ENCODE data around the gene TPST1. TPM values are rescaled to one million over a fixed set of nuclear protein-coding genes. Genes with fewer than 3 reads are reported as not detected.

TPST1 gene
- polyA plus RNA-seq, 1 donor (not counting 4 experiments of a cell fraction or from before 2014, with no cell fraction given), result 48.5 TPM

DNA sequence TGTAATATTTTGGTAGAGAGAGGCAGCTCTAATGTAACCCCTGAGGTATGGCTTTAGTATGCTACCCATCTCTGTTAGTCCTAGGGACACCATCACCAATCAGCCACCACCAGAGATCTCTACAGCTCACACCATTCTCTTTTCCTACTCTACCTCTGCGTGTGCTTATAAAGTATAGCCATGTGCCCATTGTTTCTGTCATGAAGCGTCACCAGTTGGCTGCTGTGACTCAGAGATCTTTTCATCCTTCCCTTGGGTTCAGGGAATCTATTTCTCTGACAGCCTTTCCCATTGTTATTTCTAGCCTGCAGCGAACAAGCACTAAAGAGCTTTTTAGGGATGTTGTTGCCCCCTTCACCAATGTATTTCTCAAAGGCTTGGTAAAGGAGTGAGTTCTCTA, 103.3 kb downstream of the TPST1 start:
- H3K27ac ChIP-seq (ENCODE audit: control insufficient read depth, insufficient read depth, low read length), result no peak overlapping the region
- H3K79me2 ChIP-seq (ENCODE audit: control insufficient read depth, insufficient read depth, low read length), result no peaks in the 10 kb centered on the region
- H3K27me3 ChIP-seq (ENCODE audit: control insufficient read depth, extremely low read depth, insufficient read depth, low read length), result no peaks in the 10 kb centered on the region
- TF ChIP-seq CTCF (optimal IDR thresholded peaks at IDR 0.05 in 1 of 3, IDR thresholded peaks at IDR 0.05 in 1 of 3, conservative IDR thresholded peaks at IDR 0.05 in 1 of 3; ENCODE audit: extremely low read depth in 1 of 3, insufficient read depth in 2 of 3, low read length in 3 of 3) (no peak), EZH2 (IDR thresholded peaks at IDR 0.05; ENCODE audit: low read length) (no peak)
- H3K9me1 ChIP-seq (ENCODE audit: control insufficient read depth, extremely low read depth, insufficient read depth, low read length), result no peaks in the 10 kb centered on the region
- no peaks in the 10 kb centered on the region for H4K20me1 ChIP-seq (ENCODE audit: control insufficient read depth, extremely low read depth, insufficient read depth, low read length)
- no peak for DNase-seq (ENCODE audit: low read depth, low spot score)
- no peaks in the 10 kb centered on the region for H3K36me3 ChIP-seq (ENCODE audit: control insufficient read depth in 2 of 2, extremely low read depth in 1 of 2, insufficient read depth in 2 of 2, low read length in 2 of 2)
- H3K4me3 ChIP-seq (ENCODE audit: control insufficient read depth in 2 of 3, extremely low read depth in 1 of 3, insufficient read depth in 2 of 3, low read depth in 1 of 3, low read length in 3 of 3), result no peak overlapping the region
- no peak overlapping the region for H3K4me2 ChIP-seq (ENCODE audit: control insufficient read depth, extremely low read depth, insufficient read depth, low read depth, low read length)
- H3K9me3 ChIP-seq (ENCODE audit: control insufficient read depth, low read depth, low read length), result no peaks in the 10 kb centered on the region
- no peak for FAIRE-seq
- no peak overlapping the region for H2AFZ ChIP-seq (ENCODE audit: control insufficient read depth, low read length)
- dilution Hi-C loops (cut with MboI; ENCODE audit: extremely low pct_ligation_motif_present, low sequenced_read_pairs), result no loop called here
- H3K4me1 ChIP-seq (ENCODE audit: control insufficient read depth, extremely low read depth, insufficient read depth, low read length), result peaks cover 23% of the 10 kb centered on the region
- H3K9ac ChIP-seq (ENCODE audit: control insufficient read depth, extremely low read depth, insufficient read depth, low read length), result no peak overlapping the region

DNA sequence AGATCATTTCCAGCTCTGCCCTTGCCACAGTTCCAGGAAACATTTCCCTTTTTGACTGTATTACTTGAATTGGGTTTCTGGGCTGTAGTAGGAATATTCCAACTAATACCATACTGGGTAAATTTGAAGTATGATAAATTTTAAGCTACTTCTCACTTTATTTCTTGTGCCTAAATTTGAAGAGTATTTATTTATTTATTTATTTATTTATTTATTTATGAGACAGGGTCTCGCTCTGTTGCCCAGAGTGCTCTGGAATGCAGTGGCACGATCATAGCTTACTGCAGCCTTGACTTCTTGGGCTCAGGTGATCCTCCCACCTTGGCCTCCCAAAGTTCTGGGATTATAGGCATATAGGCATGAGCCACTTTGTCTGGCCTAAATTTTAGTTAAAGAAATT, 105.5 kb downstream of the TPST1 start:
- H4K20me1 ChIP-seq (ENCODE audit: control insufficient read depth, extremely low read depth, insufficient read depth, low read length), result no peaks in the 10 kb centered on the region
- no peaks in the 10 kb centered on the region for H3K79me2 ChIP-seq (ENCODE audit: control insufficient read depth, insufficient read depth, low read length)
- no peaks in the 10 kb centered on the region for H3K9me3 ChIP-seq (ENCODE audit: control insufficient read depth, low read depth, low read length)
- H2AFZ ChIP-seq (ENCODE audit: control insufficient read depth, low read length), result no peak overlapping the region
- no peak overlapping the region for H3K4me2 ChIP-seq (ENCODE audit: control insufficient read depth, extremely low read depth, insufficient read depth, low read depth, low read length)
- H3K36me3 ChIP-seq (ENCODE audit: control insufficient read depth in 2 of 2, extremely low read depth in 1 of 2, insufficient read depth in 2 of 2, low read length in 2 of 2), result no peaks in the 10 kb centered on the region
- no peaks in the 10 kb centered on the region for H3K27me3 ChIP-seq (ENCODE audit: control insufficient read depth, extremely low read depth, insufficient read depth, low read length)
- DNase-seq (ENCODE audit: low read depth, low spot score) (no peak), FAIRE-seq (no peak)
- H3K4me1 ChIP-seq (ENCODE audit: control insufficient read depth, extremely low read depth, insufficient read depth, low read length), result peaks cover 8% of the 10 kb centered on the region
- H3K9me1 ChIP-seq (ENCODE audit: control insufficient read depth, extremely low read depth, insufficient read depth, low read length), result no peaks in the 10 kb centered on the region
- H3K4me3 ChIP-seq (ENCODE audit: control insufficient read depth in 2 of 3, extremely low read depth in 1 of 3, insufficient read depth in 2 of 3, low read depth in 1 of 3, low read length in 3 of 3), result no peak overlapping the region
- H3K27ac ChIP-seq (ENCODE audit: control insufficient read depth, insufficient read depth, low read length), result no peak overlapping the region
- H3K9ac ChIP-seq (ENCODE audit: control insufficient read depth, extremely low read depth, insufficient read depth, low read length), result no peak overlapping the region
- dilution Hi-C loops (cut with MboI; ENCODE audit: extremely low pct_ligation_motif_present, low sequenced_read_pairs), result no loop called here
- TF ChIP-seq CTCF (optimal IDR thresholded peaks at IDR 0.05 in 1 of 3, IDR thresholded peaks at IDR 0.05 in 1 of 3, conservative IDR thresholded peaks at IDR 0.05 in 1 of 3; ENCODE audit: extremely low read depth in 1 of 3, insufficient read depth in 2 of 3, low read length in 3 of 3) (no peak), EZH2 (IDR thresholded peaks at IDR 0.05; ENCODE audit: low read length) (no peak)

All from keratinocyte (primary cell).